SKM-1 (cell line): ENCODE measurements around the gene NKD2.
"Not testable (repeated sequence)": the region's sequence is repeated elsewhere in the genome, so short reads cannot be mapped to it uniquely, and the experiment has no call there.

ENCODE experiments used
- DNase-seq: peaks from one replicate; lab custom pipeline; 2025; ENCODE audit not compliant: unreplicated experiment; lab: John Stamatoyannopoulos, UW

The NKD2 gene

DNA sequence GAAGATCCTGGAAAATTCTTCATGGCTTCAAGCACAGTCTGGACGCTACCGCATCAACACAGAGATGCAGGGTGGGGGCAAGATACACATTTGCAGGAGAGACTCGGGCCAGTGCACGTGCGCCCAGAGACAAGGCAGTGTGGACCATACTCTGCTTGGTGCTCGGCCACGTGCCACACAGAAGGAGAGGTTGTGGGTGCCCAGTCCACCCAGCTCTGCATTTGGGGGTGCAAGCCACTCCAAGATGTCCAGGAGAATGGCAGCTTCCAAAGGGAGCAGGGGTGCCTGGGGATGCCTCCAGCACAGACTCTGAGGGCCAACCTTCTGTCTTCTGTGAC is 4.3 kb downstream of the NKD2 start:
- DNase-seq, result no peak

DNA sequence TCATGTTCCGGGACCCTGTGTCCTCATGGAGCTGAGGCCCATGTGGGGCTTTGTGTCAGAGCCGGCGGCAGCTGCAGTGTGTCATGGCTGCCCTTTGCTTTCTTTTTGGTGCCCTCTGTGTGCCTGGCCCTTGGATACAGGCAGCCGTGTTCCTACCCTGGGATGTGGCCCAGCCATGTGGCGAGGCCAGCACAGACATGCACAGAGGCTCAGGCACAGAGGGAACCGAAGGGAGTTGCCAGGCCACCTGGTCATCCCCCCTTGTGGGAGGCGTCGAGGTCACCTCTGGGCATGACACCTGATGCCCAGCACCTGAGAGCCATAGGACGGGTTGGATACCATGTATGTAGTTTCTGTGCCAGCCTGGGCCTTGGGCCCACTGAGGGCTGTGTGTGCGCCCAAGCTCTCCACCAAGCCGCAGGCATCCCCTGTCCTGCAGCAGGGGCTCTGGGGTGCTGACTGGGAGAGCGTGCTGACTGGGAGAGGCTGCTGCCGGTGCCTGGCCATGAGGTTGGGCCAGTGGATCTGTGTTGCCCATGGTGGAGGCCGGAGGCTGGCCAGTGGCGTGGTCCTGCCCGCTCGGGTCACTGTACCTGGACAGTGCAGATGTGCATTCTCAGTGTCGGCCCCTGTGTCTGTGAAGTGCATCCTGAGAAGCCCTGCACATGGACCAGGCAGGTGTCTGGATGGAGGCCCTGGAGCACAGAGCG is 4.8 kb downstream of the NKD2 start:
- DNase-seq, result no peak

DNA sequence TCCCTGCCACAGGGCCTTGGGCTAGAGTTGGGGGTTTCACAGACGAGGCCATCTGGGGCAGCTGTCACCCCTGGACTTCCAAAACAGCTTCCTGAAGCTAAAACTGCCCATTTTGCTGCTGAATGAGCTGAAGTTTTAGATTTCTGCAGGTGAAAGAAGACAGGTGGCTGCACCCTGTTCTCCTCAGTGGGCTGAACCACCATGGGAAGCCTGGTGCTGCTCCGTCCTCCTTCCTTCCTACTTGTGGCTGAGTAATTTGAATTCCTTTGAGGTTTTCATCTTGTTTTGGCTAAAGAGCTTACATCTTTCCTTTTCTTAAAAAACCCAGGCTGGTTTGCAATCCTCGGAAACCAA is 5.3 kb downstream of the NKD2 start:
- no peak for DNase-seq

DNA sequence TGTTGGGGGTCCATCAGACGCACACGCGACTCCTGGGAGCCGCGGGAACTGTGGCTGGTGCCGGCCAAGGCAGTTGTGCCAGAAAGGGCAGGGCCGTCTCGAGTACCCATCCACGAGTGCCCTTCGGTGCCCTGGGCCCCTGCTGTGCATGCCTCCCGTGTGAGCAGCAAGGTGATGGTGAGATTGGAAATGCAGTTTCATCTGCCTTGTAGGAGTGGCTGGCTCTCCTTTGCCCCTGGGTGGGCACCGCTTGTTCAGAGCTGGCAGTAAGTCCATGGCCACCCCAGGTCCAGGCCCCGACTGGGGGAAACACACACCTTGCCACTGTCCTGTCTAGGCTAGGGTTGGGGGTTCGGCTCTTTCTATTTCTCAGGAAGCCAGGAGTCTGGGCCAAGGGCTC is 5.7 kb downstream of the NKD2 start:
- no peak for DNase-seq

DNA sequence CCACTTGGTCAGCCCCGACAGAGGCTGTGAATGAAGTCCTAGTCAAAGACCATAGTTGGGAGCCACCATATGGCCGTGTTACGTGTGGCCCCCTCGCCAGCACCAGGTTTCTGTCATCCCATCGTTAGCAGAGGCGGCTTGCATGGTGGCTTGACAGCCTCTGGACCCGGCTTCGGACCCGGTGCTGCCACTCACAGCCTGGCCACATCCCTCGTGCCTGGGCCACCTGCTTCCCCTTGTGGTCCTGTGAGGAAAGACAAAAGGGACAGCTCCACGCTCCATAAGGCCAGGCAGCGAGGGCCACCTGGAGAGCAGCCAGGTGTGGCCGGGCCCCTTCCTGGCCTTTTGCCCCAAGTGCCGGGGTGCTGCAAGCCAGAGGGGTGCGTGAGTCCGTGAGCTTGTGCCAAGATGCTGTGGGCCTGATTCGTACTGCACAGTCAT is 6.2 kb downstream of the NKD2 start:
- no peak for DNase-seq

DNA sequence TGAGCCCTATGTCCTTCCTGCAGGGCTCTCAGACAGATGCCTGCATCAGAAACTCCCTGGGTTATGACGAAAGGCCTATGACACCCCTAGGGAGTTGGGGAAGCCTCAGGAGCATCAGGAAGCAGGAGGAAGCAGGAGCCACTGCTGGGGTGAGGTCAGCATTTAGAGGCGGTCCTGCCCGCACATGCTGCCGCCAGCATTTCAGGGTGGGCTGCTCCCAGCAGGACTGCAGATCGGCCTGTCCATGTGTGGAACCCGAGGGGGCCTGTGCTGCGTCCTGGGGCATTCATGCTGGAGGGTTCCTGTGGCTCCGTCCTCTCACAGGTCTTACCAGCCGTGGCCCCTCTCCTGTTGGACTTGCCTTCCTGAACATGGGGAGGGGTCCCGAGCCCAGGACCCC is 6.9 kb downstream of the NKD2 start:
- DNase-seq, result no peak

DNA sequence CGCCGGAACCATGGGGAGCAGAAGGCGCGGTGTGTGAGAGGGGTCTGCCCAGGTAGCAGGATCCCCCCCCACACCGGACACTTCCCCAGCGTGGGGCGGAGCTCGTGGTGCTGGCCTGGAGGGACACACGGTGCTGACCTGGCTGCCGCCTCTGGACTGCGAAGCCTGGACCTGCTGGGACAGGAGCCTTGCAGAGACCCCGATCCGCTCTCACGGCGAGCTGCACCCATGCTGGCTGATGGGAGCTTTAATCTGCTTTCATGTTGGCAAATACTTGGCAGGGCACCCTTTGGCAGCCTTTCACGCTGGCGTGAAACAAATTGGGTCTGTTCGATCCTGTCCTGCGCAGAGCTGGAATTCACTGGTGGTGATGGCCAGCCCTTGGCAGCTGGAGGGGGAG is 7.4 kb downstream of the NKD2 start:
- DNase-seq, result no peak

DNA sequence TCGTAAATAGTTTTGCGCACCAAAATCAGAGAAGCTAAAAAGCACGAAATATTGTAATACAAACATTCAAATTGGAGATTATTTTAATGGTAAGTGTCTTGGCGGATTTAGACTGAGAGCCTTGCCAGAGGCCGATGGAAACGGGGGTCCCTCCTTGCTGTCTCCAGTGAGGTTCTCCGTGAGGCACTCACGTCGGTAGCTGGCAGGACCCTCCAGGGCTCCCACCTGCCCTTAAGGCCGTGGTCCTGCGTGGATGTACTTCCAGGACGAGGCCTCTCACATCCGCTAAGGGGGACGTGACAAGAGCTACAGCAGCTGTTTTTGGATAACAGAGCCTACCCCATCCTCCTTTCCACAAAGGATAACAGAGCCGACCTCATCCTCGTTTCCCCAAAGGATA is 7.9 kb downstream of the NKD2 start:
- DNase-seq, result no peak

DNA sequence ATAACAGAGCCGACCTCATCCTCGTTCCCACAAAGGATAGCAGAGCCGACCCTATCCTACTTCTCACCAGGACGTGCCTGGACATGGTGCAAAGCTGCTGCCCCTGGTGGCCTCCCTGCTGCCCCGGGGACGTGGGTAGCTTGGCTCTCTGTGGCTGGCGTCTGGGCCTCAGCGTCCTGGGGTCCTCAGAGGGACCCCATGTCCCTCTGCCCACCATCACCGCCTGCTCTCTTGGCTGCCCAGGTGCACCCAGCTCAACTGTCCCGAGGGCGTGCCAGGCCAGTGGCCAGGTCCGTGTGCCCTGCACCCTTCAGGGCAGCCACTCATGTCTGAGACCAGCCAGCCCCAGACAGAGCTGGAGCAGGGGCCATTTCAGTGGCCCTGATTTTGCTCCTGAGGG is 8.5 kb downstream of the NKD2 start:
- DNase-seq, result no peak

DNA sequence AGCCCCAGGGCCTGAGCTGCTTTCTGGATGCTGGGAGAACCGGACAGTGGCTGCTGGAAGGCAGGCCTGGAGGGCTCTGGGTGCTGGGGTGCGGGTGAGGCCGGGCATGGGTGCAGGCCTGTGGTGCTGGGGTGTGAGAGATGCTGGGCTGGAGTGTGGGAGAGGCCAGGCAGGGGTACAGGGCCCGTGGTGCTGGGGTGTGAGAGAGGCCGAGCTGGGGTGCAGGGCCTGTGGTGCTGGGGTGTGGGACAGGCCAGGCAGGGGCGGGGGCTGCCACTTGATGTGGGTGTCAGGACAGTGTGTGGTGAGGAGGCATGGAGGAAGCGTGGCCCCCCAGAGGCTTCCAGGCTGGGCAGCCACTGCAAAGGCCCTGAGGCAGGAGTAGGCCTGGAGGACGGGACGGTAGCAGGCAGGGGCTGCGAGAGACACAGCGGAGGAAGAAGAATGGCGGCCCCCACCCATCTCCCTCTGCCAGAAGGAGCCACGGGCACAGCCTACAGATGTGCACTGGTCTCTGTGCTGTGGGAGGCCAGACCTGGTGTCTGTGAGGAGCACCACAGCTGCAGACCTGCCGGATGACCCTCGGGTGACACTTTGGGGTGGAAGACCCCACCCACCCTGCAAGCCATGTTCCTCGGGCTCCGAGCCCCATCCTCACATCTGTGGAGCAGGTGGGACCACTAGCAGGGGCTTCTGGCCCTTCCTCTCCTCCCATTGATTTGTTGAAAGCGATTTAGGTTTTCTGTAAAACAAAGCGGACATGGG is 9.3 kb downstream of the NKD2 start:
- no peak for DNase-seq

DNA sequence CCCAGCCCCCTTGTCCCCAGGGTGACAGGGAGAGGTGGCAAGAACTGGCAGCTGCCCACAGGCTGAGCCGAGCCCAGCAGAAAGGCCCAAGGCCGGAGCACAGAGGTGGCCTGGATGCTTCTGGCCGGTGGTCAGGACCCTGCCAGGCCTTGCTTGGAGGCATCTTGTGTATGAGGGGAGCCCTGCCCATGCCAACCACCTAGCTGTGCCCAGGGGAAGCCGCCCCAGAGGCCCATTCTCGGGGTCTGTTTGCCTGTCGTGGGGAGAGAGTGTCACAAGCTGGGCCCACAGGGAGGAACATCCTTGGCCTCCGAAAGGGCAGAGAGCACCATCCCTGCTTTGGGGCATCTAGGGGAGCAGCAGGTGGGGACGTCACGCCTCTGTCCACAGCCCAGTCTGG is 10.0 kb downstream of the NKD2 start:
- no peak for DNase-seq

DNA sequence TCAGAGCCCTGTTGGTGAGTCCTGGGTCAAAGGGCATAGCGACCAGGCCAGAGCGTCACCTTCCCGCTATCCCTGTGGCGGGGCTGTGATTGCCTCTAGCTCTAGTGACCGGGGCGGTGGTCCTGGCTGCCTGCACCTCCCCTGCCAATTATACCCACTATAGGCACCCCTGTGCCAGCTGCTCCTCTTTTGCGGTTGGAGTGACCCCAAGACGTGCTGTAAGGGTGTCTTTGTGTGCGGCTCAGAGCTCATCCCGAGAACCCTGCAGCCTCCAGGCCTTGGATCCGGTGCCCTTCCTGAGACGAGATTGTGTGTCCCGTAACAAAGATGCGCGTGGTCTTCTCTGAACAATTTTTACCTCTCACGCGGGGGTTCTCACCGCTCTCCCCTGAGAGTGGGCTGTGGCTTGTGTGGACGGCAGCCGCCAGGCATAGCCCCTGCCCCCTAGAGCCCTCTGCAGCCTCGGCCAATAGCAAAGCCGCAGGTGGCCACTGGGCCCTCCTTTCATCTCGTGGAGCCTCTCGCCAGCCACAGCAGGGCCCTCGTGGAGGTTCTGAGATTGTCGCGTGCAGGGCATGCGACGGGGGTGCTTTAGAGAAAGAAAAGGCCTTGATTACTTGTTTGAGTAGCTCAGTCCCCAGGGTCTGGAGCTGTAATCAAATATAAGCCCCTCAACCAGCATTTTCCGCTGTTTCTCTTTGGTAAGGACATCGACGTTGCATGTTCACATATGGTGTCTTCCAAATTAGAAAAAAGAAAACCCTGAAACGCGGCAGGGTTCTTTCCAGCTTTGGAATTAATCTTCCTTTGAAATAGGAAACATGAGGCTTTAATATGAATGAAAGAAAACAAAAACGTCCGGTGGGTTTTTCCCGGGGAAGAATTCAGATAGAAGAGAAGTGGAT is 10.7 kb downstream of the NKD2 start:
- DNase-seq, result no peak

DNA sequence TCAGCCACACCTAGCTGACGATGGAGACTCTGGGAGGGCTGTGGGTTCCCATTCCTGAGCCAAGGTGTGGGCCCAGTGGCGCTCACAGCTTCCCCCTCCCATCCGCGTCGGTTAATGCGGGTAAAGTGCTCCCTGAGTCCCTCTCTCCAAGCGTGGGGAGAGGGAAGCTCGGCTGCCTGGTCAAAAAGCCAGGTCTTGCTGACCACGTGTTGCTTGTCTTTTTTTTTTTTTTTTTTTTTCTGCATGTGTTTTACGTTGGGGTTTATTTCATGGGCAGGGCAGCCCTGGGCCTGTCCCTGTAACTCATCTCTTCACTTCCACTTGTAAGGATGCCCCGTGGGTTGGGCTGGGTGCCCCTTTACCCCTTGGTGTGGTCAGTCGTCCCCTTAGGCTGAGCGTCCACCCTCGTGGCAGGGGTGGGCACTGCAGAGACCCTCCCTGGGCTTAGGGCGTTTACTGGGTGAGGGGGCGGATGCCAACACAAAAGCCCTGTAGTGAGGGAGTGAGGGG is 11.9 kb downstream of the NKD2 start:
- DNase-seq, result no peak

DNA sequence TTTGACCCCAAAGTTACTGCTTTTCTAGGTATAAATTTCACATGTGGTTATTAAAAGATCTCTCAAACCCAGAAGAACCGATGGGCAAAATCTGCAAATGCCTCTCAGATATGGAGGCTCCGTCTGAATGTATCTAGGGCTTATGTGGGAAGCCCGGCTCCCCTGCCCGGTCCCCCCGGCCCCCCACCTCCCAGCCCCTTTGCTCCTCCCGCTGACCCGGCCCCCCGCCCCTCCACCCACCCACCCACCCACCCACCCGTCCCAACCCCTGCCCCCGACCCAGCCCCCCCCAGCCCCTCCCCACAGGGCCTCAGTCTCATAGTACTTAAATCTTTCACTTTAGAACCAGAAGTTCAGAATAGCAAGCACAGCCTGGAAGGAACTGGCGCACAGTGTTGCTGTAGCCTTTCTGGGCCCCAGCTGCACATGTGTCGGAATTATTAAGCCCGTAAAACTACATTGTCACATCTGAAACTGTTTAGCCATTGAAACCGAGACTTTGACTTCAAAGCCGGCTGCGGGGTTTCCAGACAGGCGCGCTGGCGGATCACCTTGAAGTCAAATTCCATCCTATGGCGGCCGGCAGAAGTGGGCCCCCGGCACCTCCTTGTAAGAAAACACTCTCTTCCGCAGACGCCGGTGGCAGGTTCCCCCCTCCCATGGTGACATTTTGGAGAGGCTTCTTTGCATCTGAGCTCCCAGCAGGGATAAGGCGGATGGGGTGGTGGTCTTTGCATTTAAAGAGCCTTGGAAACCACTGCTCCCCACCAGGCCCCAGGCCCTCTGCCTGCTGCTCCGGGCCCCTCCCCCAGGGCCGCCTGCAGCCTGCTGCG is 12.8 kb downstream of the NKD2 start:
- no peak for DNase-seq

DNA sequence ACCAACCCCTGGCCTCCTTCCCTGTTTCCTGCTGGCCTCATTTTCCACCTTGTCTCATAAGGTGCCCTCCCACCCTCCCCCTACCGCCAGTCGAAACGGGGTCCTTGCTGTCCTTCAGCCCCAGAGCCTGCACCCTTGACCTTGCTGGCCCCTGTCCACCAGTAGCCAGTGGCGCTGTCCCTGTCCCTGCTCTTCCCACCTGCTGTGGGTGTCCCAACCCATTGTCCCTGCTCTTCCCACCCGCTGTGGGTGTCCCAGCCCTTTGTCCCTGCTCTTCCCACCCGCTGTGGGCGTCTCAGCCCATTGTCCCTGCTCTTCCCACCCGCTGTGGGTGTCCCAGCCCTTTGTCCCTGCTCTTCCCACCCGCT is 13.4 kb downstream of the NKD2 start:
- not testable (repeated sequence) for DNase-seq

DNA sequence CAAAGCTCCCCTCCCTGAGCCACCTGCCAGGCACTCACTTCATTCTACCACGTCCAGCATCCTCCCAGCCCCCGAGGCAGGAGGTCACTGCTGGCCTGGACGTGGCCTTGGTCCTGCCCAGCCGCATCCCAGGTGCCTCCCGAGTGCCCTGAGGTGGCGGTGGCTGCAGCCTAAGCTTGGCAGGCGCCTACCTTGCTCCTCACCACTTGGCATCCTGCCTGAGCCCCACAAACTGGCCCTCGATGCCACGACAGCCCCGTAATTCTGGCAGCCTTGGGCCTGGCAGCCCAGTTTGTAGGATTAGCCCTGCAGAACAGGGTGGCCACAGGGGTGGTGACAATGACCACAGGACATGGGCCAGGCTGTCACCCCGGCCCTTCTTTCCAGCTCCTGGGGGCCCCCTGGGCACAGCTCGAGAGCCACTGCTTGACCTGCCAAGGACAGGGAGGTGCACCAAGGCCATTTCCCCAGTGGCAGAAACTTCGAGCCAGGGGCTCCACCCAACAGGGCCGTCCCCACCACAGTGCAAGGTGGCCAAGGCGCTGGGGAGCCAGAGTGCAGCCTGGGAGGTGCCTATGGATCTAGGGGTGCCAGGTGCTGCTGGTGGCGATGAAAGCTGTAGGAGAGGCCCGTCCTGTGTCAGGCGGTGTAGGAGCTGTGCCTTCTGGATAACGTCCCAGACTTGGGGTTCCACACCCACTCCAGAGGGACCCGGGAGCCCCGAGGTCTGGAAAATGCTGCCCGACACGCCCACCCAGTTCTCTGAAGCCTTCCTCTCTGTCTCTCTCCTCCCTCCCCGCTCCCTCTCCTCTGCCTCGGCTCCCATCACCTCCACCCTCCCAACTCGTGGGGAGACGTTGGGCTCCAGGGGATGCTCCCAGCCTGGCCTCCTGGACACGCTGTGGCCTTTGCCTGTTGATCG is 18.4 kb downstream of the NKD2 start:
- DNase-seq, result no peak

DNA sequence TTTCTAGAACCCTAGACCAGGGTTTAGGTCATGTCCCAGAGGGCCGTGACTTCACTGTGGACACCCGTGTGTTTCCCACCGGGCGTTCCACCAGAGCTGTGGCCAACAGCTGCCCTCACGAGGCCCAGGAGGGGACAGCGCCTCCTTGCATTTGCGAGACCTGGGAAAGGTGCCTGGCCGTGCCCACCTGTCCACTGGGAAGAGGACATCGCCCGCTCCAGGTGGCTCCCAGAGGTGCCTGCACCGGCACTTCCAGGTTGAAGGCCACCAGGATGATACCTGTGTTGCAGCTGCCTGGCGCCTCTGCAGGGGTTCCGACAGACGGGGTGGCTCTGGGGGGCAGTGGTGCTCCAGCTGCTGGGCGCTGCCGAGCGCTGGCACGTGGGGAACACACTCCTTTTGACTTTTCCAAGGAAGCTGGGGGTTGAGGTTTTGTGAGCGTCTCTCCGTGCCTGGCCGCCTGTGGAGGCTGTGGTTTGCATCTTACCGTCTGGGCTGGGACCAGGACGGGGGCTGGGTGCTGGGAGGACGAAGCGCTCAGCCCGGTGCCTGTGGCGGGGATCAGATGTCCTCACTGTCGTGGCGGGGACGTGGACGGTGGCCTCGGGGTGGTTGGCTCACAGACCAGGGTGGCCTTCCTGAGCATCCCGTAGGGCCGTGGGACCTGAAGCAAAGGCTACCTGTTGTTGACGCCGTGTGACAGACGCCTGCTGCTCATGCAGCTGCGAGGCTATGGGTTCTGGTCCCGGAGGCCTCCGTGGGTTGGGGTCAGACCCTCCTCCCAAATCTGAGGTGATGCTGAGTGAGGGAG is 19.2 kb downstream of the NKD2 start:
- DNase-seq, result no peak

DNA sequence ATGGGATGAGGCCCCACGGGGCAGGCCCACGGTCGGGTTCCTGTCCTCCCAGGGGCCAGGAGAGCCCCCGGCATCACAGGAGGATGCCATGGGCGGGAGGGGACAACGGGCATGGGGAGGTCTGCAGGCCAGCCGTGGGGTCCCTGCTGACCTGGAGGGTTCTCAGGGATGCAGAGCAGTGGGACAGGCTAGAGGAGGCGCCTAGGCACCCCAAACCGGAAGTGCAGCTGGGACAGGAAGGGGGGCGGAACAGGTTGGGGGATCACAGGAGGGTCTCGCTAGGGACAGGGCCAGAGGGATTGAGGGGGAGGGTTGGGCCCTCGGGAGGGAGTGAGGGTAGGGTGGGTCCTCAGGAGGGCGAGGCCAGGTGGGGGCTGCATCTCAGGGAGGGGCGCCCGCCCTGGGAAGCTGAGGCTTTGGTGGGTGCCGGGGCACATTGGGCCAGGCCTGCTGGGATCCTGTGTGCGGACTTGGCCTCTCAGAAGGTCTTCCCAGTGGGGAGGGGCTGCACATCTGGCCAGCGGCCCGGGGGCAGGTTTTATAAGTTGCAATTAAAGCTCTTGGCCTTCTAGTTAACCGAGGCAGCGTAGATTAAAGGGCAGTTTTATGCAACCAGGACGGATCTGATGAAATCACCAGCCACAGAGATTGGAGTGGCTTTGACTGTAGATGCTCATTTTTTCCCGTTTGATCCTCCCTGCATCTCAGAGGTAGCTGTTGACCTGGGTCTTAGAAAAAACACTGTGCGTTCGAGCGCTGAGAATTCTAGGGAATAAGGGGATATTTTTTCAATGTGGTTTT is 20.1 kb downstream of the NKD2 start:
- DNase-seq, result no peak
